Suprapubic skin (tissue), 4 donors: ENCODE results near the gene SLC47A2.

Experiments used
- POLR2A ChIP-seq, 2 donors: fragments of 450-650 bp; IDR thresholded peaks; one replicate each; pipeline ENCODE4 v1.6.1; 2017; ENCODE audit warnings: antibody characterized with exemption in 2 of 2, mild to moderate bottlenecking in 2 of 2, moderate library complexity in 2 of 2
- POLR2AphosphoS5 ChIP-seq, 3 donors: sonication (generic); formaldehyde crosslinking; IDR thresholded peaks; one replicate each; pipeline ENCODE4 v1.6.1; 2017; ENCODE audit warnings: antibody characterized with exemption in 3 of 3

GRCh38 chr17:19703828-19704613 lies 12.4 kb downstream of the SLC47A2 start:
- no peak for TF ChIP-seq POLR2AphosphoS5 (IDR thresholded peaks at IDR 0.05)
- no peak for TF ChIP-seq POLR2A (IDR thresholded peaks at IDR 0.05)
